ENCODE data around the gene CIZ1.

The CIZ1 gene

DNA sequence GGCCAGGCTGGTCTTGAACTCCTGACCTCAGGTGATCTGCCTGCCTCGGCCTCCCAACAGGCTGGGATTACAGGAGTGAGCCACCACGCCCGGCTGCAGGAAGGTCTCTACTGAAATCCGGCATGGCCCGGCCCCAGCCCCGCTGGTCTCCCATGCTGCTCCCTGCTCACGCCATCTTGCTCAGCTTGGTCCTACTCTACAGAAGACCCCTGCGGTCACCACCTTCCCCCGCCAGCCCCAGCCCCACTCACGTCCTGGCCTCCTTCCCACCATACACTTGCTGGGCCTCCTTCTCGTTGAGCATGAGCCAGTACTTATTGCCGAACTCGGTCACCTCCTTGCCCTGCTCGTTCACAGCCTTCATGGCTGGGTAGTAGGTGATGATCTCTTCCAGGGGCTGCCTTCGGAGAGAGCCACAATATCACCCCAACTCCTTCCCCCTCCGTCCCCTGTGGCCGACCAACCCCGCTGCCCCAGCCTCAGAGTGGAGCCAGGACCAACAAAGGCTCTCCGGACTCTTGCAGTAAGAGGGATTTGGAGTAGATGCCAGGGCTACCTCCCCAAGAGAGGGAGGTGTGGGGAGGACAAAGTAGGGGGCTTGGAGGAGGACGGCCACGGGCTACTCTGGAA lies 67.8 kb downstream of the CIZ1 start:
- TF ChIP-seq CTCF (IDR thresholded peaks at IDR 0.05; ENCODE audit: insufficient read depth, low read depth, low read length, missing control alignments) = no peak
- DNase-seq (ENCODE audit: low read depth) = no peak

DNA sequence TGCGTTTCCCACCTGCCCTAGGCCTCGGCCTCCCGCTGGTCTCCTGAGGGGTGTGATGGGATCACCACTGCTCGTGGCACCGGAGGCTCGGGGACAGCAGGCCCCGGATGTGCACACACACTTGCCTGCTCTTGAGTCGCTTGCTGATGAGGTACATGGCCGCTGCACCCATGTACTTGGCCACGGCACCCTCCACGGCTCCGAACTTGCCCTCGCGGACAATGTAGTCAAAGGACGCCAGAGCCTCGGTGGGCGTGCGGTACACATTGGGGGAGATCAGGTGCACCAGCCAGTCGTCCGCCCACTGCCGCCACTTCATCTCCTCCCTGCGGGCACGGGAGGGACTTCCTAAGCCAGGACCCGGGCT lies 68.6 kb downstream of the CIZ1 start:
- TF ChIP-seq CTCF (IDR thresholded peaks at IDR 0.05; ENCODE audit: insufficient read depth, low read depth, low read length, missing control alignments) = no peak
- no peak overlapping the region for H3K4me3 ChIP-seq (ENCODE audit: low read depth, low read length)
- no peak for DNase-seq (ENCODE audit: low read depth)

More for the DNA sequence above, 67.8 kb downstream of the CIZ1 start:
- no peak overlapping the region for H3K4me3 ChIP-seq (ENCODE audit: low read depth, low read length)

DNA sequence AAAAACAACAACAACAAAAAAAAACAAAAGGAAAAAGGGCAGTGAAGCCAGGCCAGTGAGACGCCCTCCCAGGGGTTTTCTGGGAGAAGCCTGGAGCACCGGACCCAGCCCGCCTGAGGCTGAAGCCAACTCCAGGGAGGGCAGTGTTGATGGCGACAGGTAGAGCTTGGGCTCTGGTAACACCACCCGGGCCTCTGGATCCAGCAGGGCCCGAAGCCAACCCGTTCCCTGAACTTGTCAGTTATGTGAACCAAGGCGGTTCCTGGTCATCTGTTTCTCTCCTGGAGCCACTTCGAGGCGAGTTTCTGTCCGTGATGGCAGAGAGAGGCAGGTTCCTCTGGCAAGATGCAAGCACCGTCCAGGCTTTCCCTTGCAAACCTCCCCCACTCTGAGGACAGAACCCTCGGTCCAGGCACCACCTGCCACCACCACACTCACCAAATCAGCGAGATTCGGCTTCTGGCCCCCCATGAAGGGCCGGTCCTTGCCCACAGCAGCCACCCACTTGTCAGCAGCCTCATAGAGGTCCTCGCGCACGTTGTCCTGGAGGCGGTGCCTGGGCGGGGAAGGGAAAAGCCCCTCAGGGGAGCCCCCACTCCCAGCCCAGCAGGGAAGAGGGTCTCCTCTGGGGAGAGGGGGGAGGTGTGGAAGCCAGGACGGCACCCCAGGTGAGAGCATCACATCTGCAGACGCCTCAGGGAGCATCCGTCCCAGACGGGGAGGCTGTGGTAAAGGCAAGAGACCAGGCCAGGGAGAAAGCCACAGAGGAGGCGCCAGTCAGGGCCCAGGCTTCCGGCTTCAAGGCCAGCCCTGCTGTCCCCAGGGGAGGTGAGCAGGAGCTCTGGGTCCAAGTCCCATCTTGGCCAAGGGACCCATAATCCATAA lies 69.2 kb downstream of the CIZ1 start:
- TF ChIP-seq CTCF (IDR thresholded peaks at IDR 0.05; ENCODE audit: insufficient read depth, low read depth, low read length, missing control alignments) = no peak
- no peak for DNase-seq (ENCODE audit: low read depth)
- no peak overlapping the region for H3K4me3 ChIP-seq (ENCODE audit: low read depth, low read length)

GRCh38 chr9:128121466-128121810 lies 69.9 kb downstream of the CIZ1 start:
- H3K4me3 ChIP-seq (ENCODE audit: low read depth, low read length) = no peak overlapping the region
- TF ChIP-seq CTCF (IDR thresholded peaks at IDR 0.05; ENCODE audit: insufficient read depth, low read depth, low read length, missing control alignments) = no peak
- no peak for DNase-seq (ENCODE audit: low read depth)

DNA sequence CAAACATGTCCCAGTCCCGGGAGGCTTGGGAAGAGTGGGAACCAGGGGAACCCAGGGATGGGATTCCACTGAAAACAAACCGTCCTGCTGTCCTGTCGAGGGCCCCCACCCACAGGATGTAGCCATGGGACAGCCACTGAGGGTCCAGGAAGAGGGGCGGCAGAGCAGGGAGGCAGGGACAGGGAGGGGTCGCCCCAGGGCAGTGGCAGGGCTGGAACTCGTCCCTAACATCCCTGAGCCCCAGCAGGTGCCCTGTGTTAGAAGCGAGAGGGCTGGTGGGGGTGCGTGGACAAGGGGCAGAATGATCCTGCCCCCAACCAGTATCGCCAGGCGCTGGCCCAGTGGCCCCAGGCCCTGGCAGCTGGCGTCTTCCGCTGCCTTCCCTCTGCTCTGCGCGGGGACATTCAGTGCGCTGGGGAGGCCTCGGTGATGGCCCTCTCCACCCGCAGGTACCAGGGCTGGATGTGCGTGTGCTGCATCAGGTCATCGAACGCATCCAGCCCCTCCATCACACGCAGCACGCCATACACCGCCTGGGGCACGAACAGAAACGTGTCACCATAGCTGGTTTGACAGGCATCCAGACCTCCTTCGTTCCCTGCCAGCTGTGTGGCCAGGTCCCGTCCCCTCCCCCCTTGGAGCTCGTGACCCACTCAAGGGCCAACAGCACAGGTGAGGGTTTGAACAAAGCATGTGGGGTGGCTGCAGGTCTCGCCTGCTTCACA lies 70.5 kb downstream of the CIZ1 start:
- no peak for TF ChIP-seq CTCF (IDR thresholded peaks at IDR 0.05; ENCODE audit: insufficient read depth, low read depth, low read length, missing control alignments)
- DNase-seq (ENCODE audit: low read depth) = no peak
- no peak overlapping the region for H3K4me3 ChIP-seq (ENCODE audit: low read depth, low read length)

GRCh38 chr9:128120061-128120740 lies 71.2 kb downstream of the CIZ1 start:
- no peak for DNase-seq (ENCODE audit: low read depth)
- no peak for TF ChIP-seq CTCF (IDR thresholded peaks at IDR 0.05; ENCODE audit: insufficient read depth, low read depth, low read length, missing control alignments)
- H3K4me3 ChIP-seq (ENCODE audit: low read depth, low read length) = no peak overlapping the region
